Lower leg skin (tissue), 3 donors: ENCODE data around the gene SLC13A2.

Experiments
- POLR2A ChIP-seq, 2 donors: fragments of 450-650 bp; IDR thresholded peaks; one replicate each; pipeline ENCODE4 v1.6.1; 2016 to 2017; ENCODE audit warnings: antibody characterized with exemption in 2 of 2, mild to moderate bottlenecking in 1 of 2, moderate library complexity in 1 of 2
- TF ChIP-seq, protein P1 (sequence below), 3 donors: fragments of 450-650 bp; IDR thresholded peaks; one replicate each; pipeline ENCODE4 v1.5.1; 2016; ENCODE audit warnings: antibody characterized with exemption in 3 of 3, mild to moderate bottlenecking in 3 of 3, moderate library complexity in 2 of 3

DNA sequence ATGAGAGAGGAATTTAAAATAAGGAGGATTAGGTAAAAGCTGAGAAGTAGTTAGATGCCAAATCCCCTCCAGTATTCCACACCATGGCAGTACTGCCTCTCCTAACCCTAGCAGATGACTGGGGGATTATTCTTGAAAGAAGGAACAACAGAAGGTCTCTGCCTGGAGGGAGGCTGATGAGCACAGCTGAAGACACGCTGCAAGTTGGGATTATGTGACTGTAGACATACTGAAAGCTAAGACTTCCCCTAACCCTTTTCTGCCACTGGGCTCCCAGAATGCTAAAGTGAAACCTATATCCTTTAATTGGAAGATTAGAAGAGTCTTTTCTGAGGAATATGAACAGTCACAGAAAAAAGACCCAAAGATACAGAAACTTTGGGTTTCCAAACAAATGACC is 39.7 kb upstream of the SLC13A2 start:
- TF ChIP-seq, protein P1, sequence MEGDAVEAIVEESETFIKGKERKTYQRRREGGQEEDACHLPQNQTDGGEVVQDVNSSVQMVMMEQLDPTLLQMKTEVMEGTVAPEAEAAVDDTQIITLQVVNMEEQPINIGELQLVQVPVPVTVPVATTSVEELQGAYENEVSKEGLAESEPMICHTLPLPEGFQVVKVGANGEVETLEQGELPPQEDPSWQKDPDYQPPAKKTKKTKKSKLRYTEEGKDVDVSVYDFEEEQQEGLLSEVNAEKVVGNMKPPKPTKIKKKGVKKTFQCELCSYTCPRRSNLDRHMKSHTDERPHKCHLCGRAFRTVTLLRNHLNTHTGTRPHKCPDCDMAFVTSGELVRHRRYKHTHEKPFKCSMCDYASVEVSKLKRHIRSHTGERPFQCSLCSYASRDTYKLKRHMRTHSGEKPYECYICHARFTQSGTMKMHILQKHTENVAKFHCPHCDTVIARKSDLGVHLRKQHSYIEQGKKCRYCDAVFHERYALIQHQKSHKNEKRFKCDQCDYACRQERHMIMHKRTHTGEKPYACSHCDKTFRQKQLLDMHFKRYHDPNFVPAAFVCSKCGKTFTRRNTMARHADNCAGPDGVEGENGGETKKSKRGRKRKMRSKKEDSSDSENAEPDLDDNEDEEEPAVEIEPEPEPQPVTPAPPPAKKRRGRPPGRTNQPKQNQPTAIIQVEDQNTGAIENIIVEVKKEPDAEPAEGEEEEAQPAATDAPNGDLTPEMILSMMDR (IDR thresholded peaks at IDR 0.05): no peak
- no peak for TF ChIP-seq POLR2A (IDR thresholded peaks at IDR 0.05)
